Vagina (tissue), 2 donors: ENCODE data around the gene CD248. TPM values are rescaled to one million over a fixed set of nuclear protein-coding genes. Genes with fewer than 3 reads are reported as not detected.

Experiments
- DNase-seq, 2 donors: peaks; one replicate each; pipeline ENCODE4 v3.0.0-alpha.2; 2017; ENCODE audit errors: extremely low spot score in 2 of 2
- H3K27ac ChIP-seq: fragments of 200-600 bp; sonication (generic); one replicate; pipeline ENCODE4 v1.5.1; 2019
- H3K27me3 ChIP-seq: fragments of 200-600 bp; sonication (generic); one replicate; pipeline ENCODE4 v1.5.1; 2019
- H3K36me3 ChIP-seq, 2 donors: fragments of 200-600 bp; sonication (generic); one replicate each; pipeline ENCODE4 v1.5.1; 2017 to 2019
- H3K4me1 ChIP-seq: fragments of 200-600 bp; sonication (generic); one replicate; pipeline ENCODE4 v1.5.1; 2019
- H3K4me3 ChIP-seq, 2 donors: fragments of 200-600 bp; sonication (generic); 1 replicate in 1 of 2; 2 replicates in 1 of 2; pipeline ENCODE4 v1.5.1; 2016 to 2019
- H3K9me3 ChIP-seq: fragments of 200-600 bp; sonication (generic); one replicate; pipeline ENCODE4 v1.5.1; 2019
- POLR2A ChIP-seq, 2 donors: fragments of 450-650 bp; IDR thresholded peaks; one replicate each; pipeline ENCODE4 v1.6.1; 2017; ENCODE audit warnings: antibody characterized with exemption in 2 of 2, mild to moderate bottlenecking in 2 of 2, moderate library complexity in 2 of 2
- POLR2AphosphoS5 ChIP-seq, 2 donors: sonication (generic); formaldehyde crosslinking; IDR thresholded peaks; one replicate each; pipeline ENCODE4 v1.9.0; 2017; ENCODE audit warnings: antibody characterized with exemption in 2 of 2, mild to moderate bottlenecking in 2 of 2, low read depth in 1 of 2; ENCODE audit not compliant: insufficient read depth in 1 of 2
- intact Hi-C: fragments of 100-400 bp; cut with DNase I; formaldehyde crosslinking; loops from one replicate; pipeline ENCODE4 v1.15.1; 2023
- total RNA-seq: library from RNA; depleted of rRNA; stranded (reverse); fragments of >200 nt; gene quantifications from one replicate; pipeline ENCODE4 v1.2.3, GENCODE V29; 2016
- TF ChIP-seq, protein P1 (sequence below), 3 experiments: fragments of 450-650 bp in 2 of 3; fragments of 200-600 bp in 1 of 3; sonication (generic) in 1 of 3; IDR thresholded peaks; one replicate each; pipeline ENCODE4 v1.5.1; 2017 to 2019; ENCODE audit warnings: antibody characterized with exemption in 3 of 3, mild to moderate bottlenecking in 2 of 3, moderate library complexity in 2 of 3

Gene CD248
- total RNA-seq, 1 donor from 2014 or later: 45.2 TPM

DNA sequence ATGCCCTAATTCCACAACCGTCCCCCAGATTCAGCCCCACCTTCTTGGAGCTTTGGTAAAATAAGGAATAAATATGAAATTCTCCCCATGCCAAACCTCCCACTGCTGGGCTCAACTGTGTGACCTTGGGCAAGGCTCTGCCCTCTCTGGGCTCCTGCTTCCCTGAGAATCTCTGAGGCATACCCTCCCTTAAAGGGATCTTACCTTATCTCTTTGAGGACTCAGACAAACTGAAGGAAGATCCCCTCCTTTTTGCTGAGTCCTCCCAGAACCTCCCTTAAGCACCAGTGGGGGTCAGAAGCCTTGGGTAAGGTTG lies 2.7 kb downstream of the CD248 start:
- Histone ChIP-seq H3K36me3 (no peaks in the 10 kb centered on the region), H3K27me3 (no peaks in the 10 kb centered on the region), H3K9me3 (no peaks in the 10 kb centered on the region), H3K4me1 (peaks cover 61% of the 10 kb centered on the region), H3K27ac (peak overlapping the region; percentile 85), H3K4me3 (peak overlapping the region; percentile 58 to 68)
- intact Hi-C loops: no loop called here
- DNase-seq: no peak
- no peak for TF ChIP-seq POLR2A (IDR thresholded peaks at IDR 0.05)
- TF ChIP-seq, protein P1, sequence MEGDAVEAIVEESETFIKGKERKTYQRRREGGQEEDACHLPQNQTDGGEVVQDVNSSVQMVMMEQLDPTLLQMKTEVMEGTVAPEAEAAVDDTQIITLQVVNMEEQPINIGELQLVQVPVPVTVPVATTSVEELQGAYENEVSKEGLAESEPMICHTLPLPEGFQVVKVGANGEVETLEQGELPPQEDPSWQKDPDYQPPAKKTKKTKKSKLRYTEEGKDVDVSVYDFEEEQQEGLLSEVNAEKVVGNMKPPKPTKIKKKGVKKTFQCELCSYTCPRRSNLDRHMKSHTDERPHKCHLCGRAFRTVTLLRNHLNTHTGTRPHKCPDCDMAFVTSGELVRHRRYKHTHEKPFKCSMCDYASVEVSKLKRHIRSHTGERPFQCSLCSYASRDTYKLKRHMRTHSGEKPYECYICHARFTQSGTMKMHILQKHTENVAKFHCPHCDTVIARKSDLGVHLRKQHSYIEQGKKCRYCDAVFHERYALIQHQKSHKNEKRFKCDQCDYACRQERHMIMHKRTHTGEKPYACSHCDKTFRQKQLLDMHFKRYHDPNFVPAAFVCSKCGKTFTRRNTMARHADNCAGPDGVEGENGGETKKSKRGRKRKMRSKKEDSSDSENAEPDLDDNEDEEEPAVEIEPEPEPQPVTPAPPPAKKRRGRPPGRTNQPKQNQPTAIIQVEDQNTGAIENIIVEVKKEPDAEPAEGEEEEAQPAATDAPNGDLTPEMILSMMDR (IDR thresholded peaks at IDR 0.05): no peak
- TF ChIP-seq POLR2AphosphoS5 (IDR thresholded peaks at IDR 0.05; ENCODE audit: insufficient read depth in 1 of 2, low read depth in 1 of 2): no peak

DNA sequence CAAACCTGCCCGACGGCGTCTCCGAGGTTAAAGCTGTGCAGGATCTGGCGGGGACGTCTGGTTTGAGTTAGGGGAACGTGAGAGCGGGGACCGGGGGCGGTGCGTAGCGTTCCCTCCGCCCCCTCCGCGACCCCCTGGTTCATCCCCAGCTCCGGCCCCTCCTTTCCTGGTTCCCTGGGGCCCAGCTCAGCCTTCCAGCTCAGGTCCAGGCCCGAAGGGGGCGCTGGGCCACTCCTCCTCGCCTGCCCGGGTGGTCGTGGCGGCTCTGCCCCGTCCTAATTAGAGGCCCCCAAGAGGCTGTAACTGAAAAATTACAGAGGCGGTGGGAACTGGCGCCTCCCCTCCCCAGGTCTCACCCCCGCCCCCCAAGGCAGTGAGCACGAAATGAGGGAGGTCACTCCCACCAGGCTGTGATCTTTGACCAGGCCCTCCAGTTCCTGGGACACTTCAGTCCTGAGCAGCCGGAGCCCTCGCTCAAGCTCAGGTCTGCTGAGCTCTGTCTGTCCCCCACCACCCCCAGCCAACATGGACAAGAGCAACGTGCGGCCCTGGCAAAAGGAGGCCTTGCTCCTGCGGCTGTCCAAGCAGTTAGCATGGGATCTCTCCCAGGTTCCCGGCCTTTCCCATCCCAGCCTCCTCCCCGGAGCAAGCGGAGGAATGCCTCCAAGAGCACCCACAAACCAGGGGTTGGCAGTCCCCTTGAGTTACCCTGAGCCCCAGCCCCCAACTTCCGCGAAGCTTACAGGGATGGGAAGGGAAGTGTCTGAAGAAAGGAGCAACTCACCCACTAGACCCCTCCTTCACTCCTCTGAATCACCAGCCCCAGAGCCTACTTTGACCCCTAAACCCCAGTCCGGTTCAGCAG lies 3.3 kb downstream of the CD248 start:
- peaks cover 55% of the 10 kb centered on the region for H3K4me1 ChIP-seq

DNA sequence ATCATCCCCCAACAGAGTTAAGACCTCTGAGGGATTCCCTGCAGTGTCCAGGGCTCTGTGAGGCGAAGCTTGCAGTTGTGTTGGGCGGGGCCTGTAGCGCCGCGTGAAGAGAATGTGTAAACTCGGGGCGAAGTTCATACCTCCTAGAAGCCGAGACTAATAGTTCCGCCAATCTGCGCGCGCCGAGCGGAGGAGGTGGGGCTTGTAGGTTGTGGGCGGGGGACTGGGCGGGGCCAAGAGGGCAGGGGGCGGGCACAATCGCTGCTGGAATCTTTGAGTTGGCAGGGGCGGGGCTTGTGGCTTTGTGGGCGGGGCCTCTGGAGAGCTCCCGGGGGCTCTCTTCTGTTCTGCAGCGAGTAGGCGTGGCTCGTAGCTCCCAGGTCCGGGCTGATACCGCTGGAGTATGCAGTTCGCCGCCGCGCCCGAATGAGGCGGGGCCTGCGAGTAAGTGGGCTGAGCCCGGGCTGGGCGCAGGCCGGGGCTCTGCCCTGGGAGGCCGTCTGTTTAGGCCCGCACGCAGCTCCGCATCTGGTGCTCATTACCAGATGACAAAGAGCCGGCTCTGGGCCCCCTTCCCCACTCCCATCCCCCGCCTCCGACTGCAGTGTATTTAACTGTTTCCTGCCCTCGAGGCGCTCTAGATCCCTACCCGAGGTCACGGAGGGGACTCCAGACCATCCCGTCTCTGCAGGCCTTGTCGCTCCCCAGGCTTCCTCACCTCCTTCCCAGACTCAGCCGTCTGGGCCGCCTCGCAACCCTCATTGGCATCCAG lies 4.1 kb downstream of the CD248 start:
- no peaks in the 10 kb centered on the region for H3K36me3 ChIP-seq
- no peaks in the 10 kb centered on the region for H3K9me3 ChIP-seq
- peak; percentile 67 to 82 for TF ChIP-seq POLR2AphosphoS5 (IDR thresholded peaks at IDR 0.05; ENCODE audit: insufficient read depth in 1 of 2, low read depth in 1 of 2)
- peak in 1 of 2 donors; percentile 62 for TF ChIP-seq POLR2A (IDR thresholded peaks at IDR 0.05)
- TF ChIP-seq, protein P1 (IDR thresholded peaks at IDR 0.05): no peak
- H3K4me3 ChIP-seq: peak overlapping the region; percentile 58 to 68
- no peaks in the 10 kb centered on the region for H3K27me3 ChIP-seq
- peak in 1 of 2 donors; percentile 98 for DNase-seq
- H3K4me1 ChIP-seq: peaks cover 47% of the 10 kb centered on the region
- H3K27ac ChIP-seq: peak overlapping the region; percentile 85
- intact Hi-C loops: loop anchor here (1.0 to 2.0 kb wide), 2 partner anchors 16 to 40 kb away; no protein-coding TSS in a partner anchor

More for the DNA sequence above, 3.3 kb downstream of the CD248 start:
- Histone ChIP-seq H3K36me3 (no peaks in the 10 kb centered on the region), H3K27ac (peak overlapping the region; percentile 85), H3K27me3 (no peaks in the 10 kb centered on the region), H3K4me3 (peak overlapping the region; percentile 58 to 68), H3K9me3 (no peaks in the 10 kb centered on the region)
- intact Hi-C loops: loop anchor here (1.0 to 2.0 kb wide), 2 partner anchors 15 to 41 kb away; no protein-coding TSS in a partner anchor
- no peak for DNase-seq
- TF ChIP-seq POLR2AphosphoS5 (IDR thresholded peaks at IDR 0.05; ENCODE audit: insufficient read depth in 1 of 2, low read depth in 1 of 2) (peak in 1 of 2 donors; percentile 61), POLR2A (IDR thresholded peaks at IDR 0.05) (peak in 1 of 2 donors; percentile 10)
- TF ChIP-seq, protein P1 (IDR thresholded peaks at IDR 0.05): no peak

DNA sequence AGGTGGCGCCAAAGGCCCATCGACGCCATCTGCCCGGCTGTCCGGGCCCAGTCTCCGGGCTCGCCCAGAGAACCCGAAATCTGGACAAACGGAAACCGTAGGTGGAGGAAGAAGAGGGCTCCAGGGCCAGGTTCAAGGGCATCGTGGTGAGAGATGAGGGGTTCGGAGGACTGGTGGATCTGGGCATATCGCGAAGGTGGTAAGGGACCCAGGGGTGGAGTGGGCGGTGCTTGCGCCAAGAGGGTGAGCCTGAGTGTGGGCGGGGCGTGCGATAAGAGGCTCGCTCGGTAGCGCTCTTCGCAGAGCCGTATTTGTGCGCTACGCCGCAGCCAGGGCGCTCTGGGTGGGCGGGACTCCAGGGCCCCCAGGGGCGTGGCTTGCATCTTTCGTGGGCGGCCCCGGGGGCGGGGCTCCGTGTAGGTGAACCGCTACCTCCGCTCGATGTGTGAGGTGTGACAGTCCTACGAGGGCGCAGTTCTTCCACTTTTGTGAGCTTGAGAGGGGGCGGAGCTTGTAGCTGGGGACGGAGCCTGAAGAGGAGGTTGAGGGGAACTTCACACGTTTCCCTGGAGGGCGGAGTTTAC lies 4.8 kb downstream of the CD248 start:
- TF ChIP-seq POLR2AphosphoS5 (IDR thresholded peaks at IDR 0.05; ENCODE audit: insufficient read depth in 1 of 2, low read depth in 1 of 2) (peak in 1 of 2 donors; percentile 83), POLR2A (IDR thresholded peaks at IDR 0.05) (no peak)
- TF ChIP-seq, protein P1 (IDR thresholded peaks at IDR 0.05): peak; percentile 87 to 97 (median 89)
- Histone ChIP-seq H3K27me3 (no peaks in the 10 kb centered on the region), H3K9me3 (no peaks in the 10 kb centered on the region), H3K27ac (peak overlapping the region; percentile 85), H3K36me3 (no peaks in the 10 kb centered on the region), H3K4me1 (peaks cover 40% of the 10 kb centered on the region), H3K4me3 (peak overlapping the region; percentile 58 to 68)
- no peak for DNase-seq
- intact Hi-C loops: loop anchor here (2.0 kb wide), 1 partner anchor 17 kb away; no protein-coding TSS in a partner anchor
